H1 (cell line): ENCODE results near the gene PALM3. TPM values are rescaled to one million over a fixed set of nuclear protein-coding genes. Genes with fewer than 3 reads are reported as not detected.

ENCODE experiments used
- CTCF ChIA-PET: fragments of 300-600 bp; sonication (Branson Sonifier 250); formaldehyde crosslinking; loops from one replicate; lab custom pipeline; 2021; ENCODE audit not compliant: partially characterized antibody; lab: Charles Lee
- POLR2A ChIA-PET: fragments of 300-600 bp; sonication (Branson Sonifier 250); formaldehyde crosslinking; loops from one replicate; lab custom pipeline; 2021; ENCODE audit warnings: inconsistent platforms; ENCODE audit not compliant: partially characterized antibody; lab: Charles Lee
- DNase-seq, 2 experiments: peaks; one replicate each; pipeline versions ENCODE4 v3.0.0 to v3.0.0-alpha.2; 2010 to 2022; ENCODE audit warnings: low spot score in 2 of 2, low read depth in 1 of 2, mixed read lengths in 1 of 2
- FAIRE-seq: peaks from 2 replicates; lab custom pipeline; 2011; peaks lifted over from hg19 to GRCh38; lab: Jason Lieb, UNC
- H2AFZ ChIP-seq: 2 replicates; pipeline ENCODE4 v1.8.1; 2012; ENCODE audit warnings: low read length, inconsistent platforms
- H2AK5ac ChIP-seq: 2 replicates; pipeline ENCODE4 v1.6.1; 2013; ENCODE audit warnings: low read depth, low read length
- H2BK120ac ChIP-seq: replicated peaks from 2 replicates; pipeline ENCODE3; 2013; ENCODE audit warnings: low read depth, low read length, inconsistent platforms
- H2BK12ac ChIP-seq: 2 replicates; pipeline ENCODE4 v1.6.1; 2013; ENCODE audit warnings: low read depth, low read length
- H2BK15ac ChIP-seq: 2 replicates; pipeline ENCODE4 v1.6.1; 2013; ENCODE audit warnings: low read length
- H2BK20ac ChIP-seq: 2 replicates; pipeline ENCODE4 v1.6.1; 2013; ENCODE audit warnings: low read length
- H2BK5ac ChIP-seq: 2 replicates; pipeline ENCODE4 v1.6.1; 2013; ENCODE audit warnings: low read depth, low read length
- H3K14ac ChIP-seq: 2 replicates; pipeline ENCODE4 v1.6.1; 2013; ENCODE audit warnings: inconsistent platforms; ENCODE audit not compliant: insufficient read length
- H3K18ac ChIP-seq: 2 replicates; pipeline ENCODE4 v1.6.1; 2013; ENCODE audit warnings: low read length; ENCODE audit errors: extremely low read depth
- H3K23ac ChIP-seq: 2 replicates; pipeline ENCODE4 v1.6.1; 2013; ENCODE audit warnings: inconsistent platforms; ENCODE audit not compliant: insufficient read length
- H3K23me2 ChIP-seq: 2 replicates; pipeline ENCODE4 v1.6.1; 2013; ENCODE audit warnings: low read depth, low read length
- H3K27ac ChIP-seq: 2 replicates; pipeline ENCODE4 v1.6.1; 2011; ENCODE audit warnings: low read depth, low read length, inconsistent platforms
- H3K27me3 ChIP-seq, 4 experiments: replicated peaks in 1 of 4; 1 replicate in 1 of 4; 2 replicates in 3 of 4; pipeline versions ENCODE4 v1.6.1 to v1.8.1; 2011 to 2013; ENCODE audit warnings: low read length in 3 of 4, mild to moderate bottlenecking in 3 of 4, inconsistent platforms in 2 of 4, mixed read lengths in 2 of 4, moderate library complexity in 1 of 4; ENCODE audit not compliant: control insufficient read depth in 3 of 4, insufficient read depth in 3 of 4; ENCODE audit errors: extremely low read depth in 1 of 4
- H3K36me3 ChIP-seq, 4 experiments: 2 replicates each; pipeline versions ENCODE4 v1.6.1 to v1.8.1; 2011 to 2013; ENCODE audit warnings: mild to moderate bottlenecking in 4 of 4, low read length in 3 of 4, moderate library complexity in 2 of 4, control low read depth in 1 of 4, inconsistent platforms in 1 of 4; ENCODE audit not compliant: insufficient read depth in 4 of 4, control insufficient read depth in 2 of 4
- H3K4ac ChIP-seq: replicated peaks from 2 replicates; pipeline ENCODE3; 2013; ENCODE audit warnings: low read length, low read depth, mixed read lengths, inconsistent platforms; ENCODE audit not compliant: insufficient read length
- H3K4me1 ChIP-seq, 4 experiments: replicated peaks in 1 of 4; 1 replicate in 1 of 4; 2 replicates in 3 of 4; pipeline versions ENCODE4 v1.6.1 to v1.8.1; 2011 to 2013; ENCODE audit warnings: low read length in 3 of 4, inconsistent platforms in 2 of 4, mixed read lengths in 1 of 4; ENCODE audit not compliant: insufficient read depth in 4 of 4, control insufficient read depth in 3 of 4
- H3K4me2 ChIP-seq, 2 experiments: 2 replicates each; pipeline versions ENCODE4 v1.6.1 to v1.8.1; 2011 to 2013; ENCODE audit warnings: low read depth in 2 of 2, low read length in 2 of 2, control low read depth in 1 of 2, inconsistent platforms in 1 of 2, mild to moderate bottlenecking in 1 of 2; ENCODE audit not compliant: insufficient read depth in 1 of 2
- H3K4me3 ChIP-seq, 4 experiments: fragments of 200-600, 300-600 bp in 1 of 4; sonication (generic), shearing (Covaris generic), sonication (Bioruptor Twin) in 1 of 4; 2 replicates each; pipeline versions ENCODE4 v1.5.1 to v1.8.1; 2011 to 2016; ENCODE audit warnings: low read length in 4 of 4, low read depth in 3 of 4, control low read depth in 2 of 4, inconsistent platforms in 2 of 4, mild to moderate bottlenecking in 2 of 4, mixed read lengths in 1 of 4, moderate library complexity in 1 of 4; ENCODE audit not compliant: insufficient read depth in 2 of 4; ENCODE audit errors: extremely low read depth in 1 of 4
- H3K56ac ChIP-seq: replicated peaks from 2 replicates; pipeline ENCODE3; 2013; ENCODE audit warnings: low read depth, mild to moderate bottlenecking, mixed read lengths, low read length, inconsistent platforms; ENCODE audit not compliant: insufficient read length
- H3K79me1 ChIP-seq: 2 replicates; pipeline ENCODE4 v1.6.1; 2013; ENCODE audit warnings: low read depth, low read length, control low read depth
- H3K79me2 ChIP-seq, 2 experiments: 2 replicates each; pipeline versions ENCODE4 v1.6.1 to v1.8.1; 2012 to 2013; ENCODE audit warnings: low read length in 2 of 2, mild to moderate bottlenecking in 2 of 2, inconsistent platforms in 1 of 2; ENCODE audit not compliant: insufficient read depth in 2 of 2, control insufficient read depth in 1 of 2
- H3K9ac ChIP-seq, 4 experiments: replicated peaks in 1 of 4; 1 replicate in 1 of 4; 2 replicates in 3 of 4; pipeline versions ENCODE4 v1.6.1 to v1.8.1; 2011 to 2013; ENCODE audit warnings: low read depth in 3 of 4, low read length in 3 of 4, control low read depth in 2 of 4, mild to moderate bottlenecking in 2 of 4, moderate library complexity in 2 of 4, inconsistent platforms in 1 of 4; ENCODE audit errors: extremely low read depth in 1 of 4
- H3K9me3 ChIP-seq, 2 experiments: 2 replicates each; pipeline versions ENCODE4 v1.6.1 to v1.8.1; 2012 to 2013; ENCODE audit warnings: mild to moderate bottlenecking in 2 of 2, moderate library complexity in 2 of 2, control low read depth in 1 of 2, inconsistent platforms in 1 of 2, low read depth in 1 of 2, low read length in 1 of 2, mixed read lengths in 1 of 2; ENCODE audit not compliant: insufficient read depth in 2 of 2
- H4K20me1 ChIP-seq, 2 experiments: replicated peaks in 1 of 2; 2 replicates each; pipeline versions ENCODE3 to v1.8.1; 2011 to 2013; ENCODE audit warnings: inconsistent platforms in 2 of 2, low read length in 2 of 2, mild to moderate bottlenecking in 1 of 2; ENCODE audit not compliant: insufficient read depth in 2 of 2, control insufficient read depth in 1 of 2
- H4K5ac ChIP-seq: 2 replicates; pipeline ENCODE4 v1.6.1; 2013; ENCODE audit warnings: low read length, low read depth, mixed read lengths, inconsistent platforms; ENCODE audit not compliant: insufficient read length
- H4K8ac ChIP-seq: 2 replicates; pipeline ENCODE4 v1.8.0; 2013; ENCODE audit warnings: mild to moderate bottlenecking, moderate library complexity, low read length, inconsistent platforms; ENCODE audit not compliant: insufficient read depth; ENCODE audit errors: extremely low read depth
- H4K91ac ChIP-seq: replicated peaks from 2 replicates; pipeline ENCODE3; 2013; ENCODE audit warnings: low read length, mixed read lengths, inconsistent platforms; ENCODE audit not compliant: insufficient read length
- CBX8 ChIP-seq: fragments of 300-800, 300-1000 bp; sonication (generic); IDR thresholded peaks from 2 replicates; pipeline ENCODE4 v1.7.1; 2016; ENCODE audit warnings: low read depth, low read length, borderline replicate concordance
- CHD1 ChIP-seq: IDR thresholded peaks from 2 replicates; pipeline ENCODE4 v1.6.1; 2012; ENCODE audit warnings: low read depth, low read length, improper control_type of control experiment
- EP300 ChIP-seq, 2 experiments: IDR thresholded peaks; 1 replicate in 1 of 2; 2 replicates in 1 of 2; pipeline ENCODE4 v1.6.1; 2011 to 2012; ENCODE audit warnings: low read depth in 2 of 2, low read length in 2 of 2, mild to moderate bottlenecking in 2 of 2, borderline replicate concordance in 1 of 2, inconsistent platforms in 1 of 2, moderate library complexity in 1 of 2
- RAD21 ChIP-seq, 2 experiments: IDR thresholded peaks in 1 of 2; conservative IDR thresholded peaks in 1 of 2; 2 replicates each; pipeline ENCODE4 v1.6.1; 2011; ENCODE audit warnings: low read depth in 2 of 2, low read length in 2 of 2, improper control_type of control experiment in 1 of 2, inconsistent platforms in 1 of 2, mild to moderate bottlenecking in 1 of 2, moderate library complexity in 1 of 2
- RNF2 ChIP-seq: fragments of 200-900, 300-1000 bp; sonication (generic); IDR thresholded peaks from 2 replicates; pipeline ENCODE4 v1.7.1; 2016; ENCODE audit warnings: borderline replicate concordance, low read depth, mild to moderate bottlenecking, antibody characterized with exemption, low read length; ENCODE audit not compliant: poor library complexity, severe bottlenecking; ENCODE audit errors: missing control alignments
- SIN3A ChIP-seq, 2 experiments: IDR thresholded peaks in 1 of 2; conservative IDR thresholded peaks in 1 of 2; 2 replicates each; pipeline ENCODE4 v1.6.1; 2011 to 2012; ENCODE audit warnings: low read length in 2 of 2, improper control_type of control experiment in 1 of 2, low read depth in 1 of 2, mild to moderate bottlenecking in 1 of 2
- SP4 ChIP-seq: IDR thresholded peaks from 2 replicates; pipeline ENCODE4 v1.6.1; 2012; ENCODE audit warnings: low read length, inconsistent platforms
- WGBS, 2 experiments: shearing (Covaris generic) in 1 of 2; methylation state at CpG; one replicate each; pipeline versions ENCODE4 v1.1.6 to v1.1.7; 2013 to 2015; ENCODE audit warnings: low lambda C conversion rate in 2 of 2, mixed read lengths in 2 of 2, inconsistent platforms in 1 of 2, low coverage in 1 of 2, missing lambda C conversion rate in 1 of 2; ENCODE audit not compliant: insufficient replicate concordance in 2 of 2, insufficient coverage in 1 of 2, insufficient read length in 1 of 2; ENCODE audit errors: extremely low coverage in 1 of 2, missing lambda C conversion rate in 1 of 2; 5-methylcytosine and 5-hydroxymethylcytosine counted together
- polyA plus RNA-seq, 7 experiments: library from polyadenylated mRNA; depleted of rRNA in 3 of 7; stranded (reverse) in 5 of 7; unstranded in 2 of 7; fragments of >200 nt in 5 of 7; fragments of 200-250 nt in 2 of 7; gene quantifications; 1 replicate in 5 of 7; 2 replicates in 1 of 7; 4 replicates in 1 of 7; pipeline versions ENCODE4 v1.2.1 to v1.2.3, GENCODE V29; 2011 to 2013; ENCODE audit warnings: missing spikeins in 2 of 7, mixed read lengths in 2 of 7
- total RNA-seq: library from RNA; stranded (reverse); fragmentation: NEBNext Ultra II Directional; extraction: Animal tissue kit (Norgen Biotek cat#: 25700); gene quantifications from 2 replicates; pipeline ENCODE4 v1.2.1, GENCODE V29; 2021
- TF ChIP-seq, protein P1 (sequence below), 3 experiments: IDR thresholded peaks; 1 replicate in 2 of 3; 2 replicates in 1 of 3; pipeline versions ENCODE4 v1.5.1 to v1.6.1; 2011; ENCODE audit warnings: low read length in 3 of 3, mild to moderate bottlenecking in 3 of 3, inconsistent platforms in 2 of 3, low read depth in 1 of 3, moderate library complexity in 1 of 3; ENCODE audit not compliant: insufficient read depth in 1 of 3; ENCODE audit errors: control extremely low read depth in 1 of 3
- TF ChIP-seq, protein P2 (sequence below): IDR thresholded peaks from 2 replicates; pipeline ENCODE4 v1.6.1; 2012; ENCODE audit warnings: inconsistent platforms

PALM3 gene
- total and polyA plus RNA-seq, 2 of the 8 experiments (the other 6 are each of a cell fraction or from before 2014, with no cell fraction given): 5.8 to 31.3 TPM

DNA sequence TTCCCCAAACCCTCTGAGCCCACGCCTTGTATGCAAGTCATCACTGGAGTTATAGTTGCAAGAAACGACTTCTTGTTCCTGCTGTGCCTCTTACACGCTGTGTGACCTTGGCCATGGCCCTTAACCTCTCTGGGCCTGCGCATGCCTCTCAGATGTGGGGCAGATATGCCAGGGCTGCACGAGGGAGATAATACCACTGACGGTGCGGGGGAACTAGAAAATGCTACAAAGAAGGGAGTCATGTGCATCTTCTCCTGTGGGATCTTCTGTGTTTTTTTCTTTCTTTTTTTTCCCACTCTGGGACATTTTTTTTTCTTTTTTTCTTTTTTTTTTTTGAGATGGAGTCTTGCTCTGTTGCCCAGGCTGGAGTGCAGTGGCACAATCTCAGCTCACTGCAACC lies 33.0 kb upstream of the PALM3 start:
- Histone ChIP-seq H3K79me2 (no peaks in the 10 kb centered on the region), H3K18ac (no peak overlapping the region), H3K4ac (no peak overlapping the region), H2AK5ac (no peak overlapping the region), H3K36me3 (no peaks in the 10 kb centered on the region), H4K8ac (no peak overlapping the region), H3K4me2 (no peak overlapping the region), H2BK5ac (no peak overlapping the region), H3K9me3 (peaks cover 8% of the 10 kb centered on the region in 2 experiments; a peak in 3 of 4 replicates), H3K27ac (no peak overlapping the region), H3K4me1 (peaks cover 0 to 3% (median 0%) of the 10 kb centered on the region in 4 experiments; a peak in 1 of 7 replicates), H2AFZ (no peak overlapping the region), H3K56ac (no peak overlapping the region), H3K9ac (no peak overlapping the region), H3K14ac (no peak overlapping the region), H4K91ac (no peak overlapping the region), H4K20me1 (peaks cover 0 to 7% of the 10 kb centered on the region in 2 experiments), H2BK15ac (no peak overlapping the region), H2BK120ac (no peak overlapping the region), H3K23me2 (peaks cover 11% of the 10 kb centered on the region), H2BK12ac (no peak overlapping the region), H3K79me1 (no peaks in the 10 kb centered on the region), H3K23ac (no peak overlapping the region), H2BK20ac (no peak overlapping the region), H3K4me3 (no peak overlapping the region), H4K5ac (no peak overlapping the region), H3K27me3 (no peaks in the 10 kb centered on the region; a peak in 2 of 7 replicates)
- ChIA-PET POLR2A (interaction anchor here (0.9 to 1.2 kb wide), 3 partner anchors 13 to 143 kb away, joined by 3 to 4 read pairs (median 3); partner anchors contain the start of gene DCAF15), CTCF (interaction anchor here (0.6 to 7.6 kb wide), 4 partner anchors 9 to 1124 kb away, joined by 3 to 105 read pairs (median 6); partner anchors contain the start of gene PRKACA)
- 88% methylated on average over 6 of the region's 7 CpGs; no CpG with 5 or more reads in 1 of the 2 experiments for WGBS, 2 experiments
- no peak for DNase-seq
- FAIRE-seq: no peak
- no peak for TF ChIP-seq SIN3A (conservative IDR thresholded peaks at IDR 0.05 in 1 of 2, IDR thresholded peaks at IDR 0.05 in 1 of 2; ENCODE audit: low read depth in 1 of 2, low read length in 2 of 2)
- TF ChIP-seq SP4: no peak
- no peak for TF ChIP-seq RAD21 (IDR thresholded peaks at IDR 0.05 in 1 of 2, conservative IDR thresholded peaks at IDR 0.05 in 1 of 2; ENCODE audit: low read depth in 2 of 2, low read length in 2 of 2)
- no peak for TF ChIP-seq CHD1
- TF ChIP-seq EP300 (IDR thresholded peaks at IDR 0.05; ENCODE audit: borderline replicate concordance in 1 of 2, low read depth in 2 of 2, low read length in 2 of 2): no peak
- TF ChIP-seq, protein P1, sequence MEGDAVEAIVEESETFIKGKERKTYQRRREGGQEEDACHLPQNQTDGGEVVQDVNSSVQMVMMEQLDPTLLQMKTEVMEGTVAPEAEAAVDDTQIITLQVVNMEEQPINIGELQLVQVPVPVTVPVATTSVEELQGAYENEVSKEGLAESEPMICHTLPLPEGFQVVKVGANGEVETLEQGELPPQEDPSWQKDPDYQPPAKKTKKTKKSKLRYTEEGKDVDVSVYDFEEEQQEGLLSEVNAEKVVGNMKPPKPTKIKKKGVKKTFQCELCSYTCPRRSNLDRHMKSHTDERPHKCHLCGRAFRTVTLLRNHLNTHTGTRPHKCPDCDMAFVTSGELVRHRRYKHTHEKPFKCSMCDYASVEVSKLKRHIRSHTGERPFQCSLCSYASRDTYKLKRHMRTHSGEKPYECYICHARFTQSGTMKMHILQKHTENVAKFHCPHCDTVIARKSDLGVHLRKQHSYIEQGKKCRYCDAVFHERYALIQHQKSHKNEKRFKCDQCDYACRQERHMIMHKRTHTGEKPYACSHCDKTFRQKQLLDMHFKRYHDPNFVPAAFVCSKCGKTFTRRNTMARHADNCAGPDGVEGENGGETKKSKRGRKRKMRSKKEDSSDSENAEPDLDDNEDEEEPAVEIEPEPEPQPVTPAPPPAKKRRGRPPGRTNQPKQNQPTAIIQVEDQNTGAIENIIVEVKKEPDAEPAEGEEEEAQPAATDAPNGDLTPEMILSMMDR (IDR thresholded peaks at IDR 0.05; ENCODE audit: control extremely low read depth in 1 of 3, insufficient read depth in 1 of 3, low read depth in 1 of 3, low read length in 3 of 3): no peak
- TF ChIP-seq, protein P2, sequence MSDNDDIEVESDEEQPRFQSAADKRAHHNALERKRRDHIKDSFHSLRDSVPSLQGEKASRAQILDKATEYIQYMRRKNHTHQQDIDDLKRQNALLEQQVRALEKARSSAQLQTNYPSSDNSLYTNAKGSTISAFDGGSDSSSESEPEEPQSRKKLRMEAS: no peak
- TF ChIP-seq CBX8: no peak
- no peak for TF ChIP-seq RNF2
